GM18907 (cell line): Measurements from ENCODE around the gene CELA2B.
"Not testable (repeated sequence)": the region's sequence is repeated elsewhere in the genome, so short reads cannot be mapped to it uniquely, and the experiment has no call there.

Experiments
- ATAC-seq: cut with Tn5 transposase; IDR thresholded peaks from one replicate; pipeline ENCODE4 v1.9.1; 2021; ENCODE audit warnings: mild to moderate bottlenecking, moderate library complexity; ENCODE audit not compliant: unreplicated experiment

The CELA2B gene

GRCh38 chr1:15465674-15466073, 10.2 kb upstream of the CELA2B start:
- ATAC-seq: no peak

- ATAC-seq: not testable (repeated sequence)
Measured at GRCh38 chr1:15466955-15467625, 8.8 kb upstream of the CELA2B start.

- ATAC-seq: no peak
Measured at GRCh38 chr1:15468145-15468544, 7.8 kb upstream of the CELA2B start.

DNA sequence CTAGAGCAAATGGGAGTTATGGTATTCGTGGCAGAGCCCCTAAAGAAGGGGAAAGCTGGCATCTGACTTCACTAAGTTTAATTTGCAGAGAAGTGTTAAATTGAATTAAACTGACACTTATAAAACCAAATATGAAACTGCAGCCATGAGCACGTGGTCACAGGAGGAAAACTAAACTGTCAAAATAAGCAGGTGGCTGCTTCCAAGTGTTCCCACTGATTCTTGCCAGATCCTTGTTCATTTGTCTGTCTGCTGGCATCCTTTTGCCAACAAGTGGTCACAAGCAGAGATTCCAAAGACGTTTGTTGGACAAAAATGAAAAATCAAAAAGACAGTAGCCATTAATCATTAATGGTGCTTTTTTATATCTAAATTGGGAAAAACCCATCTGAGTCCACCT, 6.5 kb upstream of the CELA2B start:
- no peak for ATAC-seq

DNA sequence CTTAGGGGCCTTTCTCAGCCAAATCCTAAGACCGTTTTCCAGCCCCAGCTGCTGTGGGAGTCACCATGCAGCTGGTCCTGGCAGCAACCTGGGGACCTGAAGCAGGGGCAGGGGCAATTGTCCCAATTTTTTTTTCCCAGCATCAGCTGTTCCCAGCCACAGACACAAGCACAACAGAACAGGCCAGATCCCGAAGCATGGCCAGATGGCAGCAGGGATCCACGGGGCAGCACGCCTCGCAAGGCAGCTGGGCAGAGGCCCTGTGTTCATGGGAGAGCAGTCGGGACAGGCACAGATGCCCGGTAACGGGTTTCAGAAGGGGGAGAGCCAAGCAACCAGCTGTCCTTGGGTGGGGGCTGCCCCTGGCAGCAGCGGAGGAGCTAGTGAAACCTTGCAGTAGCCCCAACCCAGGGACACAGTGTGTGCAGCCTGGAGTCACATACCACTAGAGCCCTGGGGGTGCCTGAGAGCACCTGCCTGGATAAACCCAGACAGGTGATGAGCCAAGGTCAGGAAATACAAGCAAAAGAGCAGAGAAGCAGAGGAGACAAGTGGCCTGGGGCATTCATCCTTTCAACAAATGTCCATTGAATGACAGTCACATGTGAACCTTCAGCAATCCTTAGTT, 6.0 kb upstream of the CELA2B start:
- ATAC-seq: not testable (repeated sequence)

DNA sequence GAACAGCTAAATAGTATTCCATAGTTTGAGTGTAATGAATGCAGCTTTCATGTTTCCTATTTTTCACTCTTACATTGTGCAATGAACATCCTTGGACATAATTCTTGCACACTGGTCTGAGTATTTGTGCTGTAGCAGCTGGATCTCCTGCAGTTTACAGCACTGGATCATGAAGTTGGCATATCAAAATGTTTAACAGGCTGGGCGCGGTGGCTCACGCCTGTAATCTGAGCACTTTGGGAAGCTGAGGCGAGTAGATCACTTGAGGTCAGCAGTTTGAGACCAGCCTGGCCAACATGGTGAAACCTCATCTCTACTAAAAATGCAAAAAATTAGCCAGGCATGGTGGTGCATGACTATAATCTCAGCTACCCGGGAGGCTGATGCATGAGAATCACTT, 4.8 kb upstream of the CELA2B start:
- ATAC-seq: not testable (repeated sequence)

GRCh38 chr1:15471723-15472122, 4.2 kb upstream of the CELA2B start:
- not testable (repeated sequence) for ATAC-seq

DNA sequence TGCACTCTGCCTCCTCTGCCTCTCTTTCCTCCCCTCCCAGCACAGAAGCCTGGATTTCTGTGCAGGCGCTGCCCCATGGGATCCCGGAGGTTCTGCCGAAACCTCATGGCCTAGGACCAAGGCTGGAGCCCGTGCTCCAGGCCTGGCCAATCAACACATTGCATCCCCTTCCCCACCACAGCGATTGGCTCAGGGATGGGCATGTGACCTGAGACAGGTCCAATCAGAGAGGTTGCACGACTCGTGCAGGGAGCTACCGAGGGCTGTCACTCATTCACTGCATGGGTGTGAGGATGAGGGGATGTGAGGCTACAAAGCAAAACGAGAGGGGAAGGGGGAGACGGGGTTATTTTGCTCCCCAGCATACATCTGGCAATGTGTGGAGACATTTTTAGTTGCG, 3.3 kb upstream of the CELA2B start:
- ATAC-seq: no peak

- ATAC-seq: no peak
Measured at GRCh38 chr1:15476927-15477326, 1.0 kb downstream of the CELA2B start.

- no peak for ATAC-seq
Measured at GRCh38 chr1:15477646-15478212, 1.8 kb downstream of the CELA2B start.

- ATAC-seq: no peak
Measured at GRCh38 chr1:15479654-15480347, 3.9 kb downstream of the CELA2B start.

DNA sequence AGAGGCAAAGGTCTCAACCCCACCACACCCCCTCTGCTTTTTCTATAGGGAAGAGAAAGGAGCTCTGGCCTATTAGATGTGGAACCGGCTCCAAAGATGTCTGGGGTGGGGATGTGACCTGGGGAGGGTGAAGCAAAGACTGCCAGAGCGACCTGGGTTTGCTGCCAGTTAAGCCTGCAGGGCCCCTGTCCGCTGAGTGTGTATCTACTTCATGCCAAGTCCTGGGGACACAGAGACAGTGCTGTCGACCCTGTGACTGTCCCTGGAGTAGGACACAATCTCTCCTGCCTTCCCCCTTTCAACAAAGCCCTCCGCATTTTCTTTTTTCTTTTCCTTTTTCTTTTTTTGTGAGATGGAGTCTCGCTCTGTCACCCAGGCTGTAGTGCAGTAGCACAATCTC, 6.6 kb downstream of the CELA2B start:
- ATAC-seq: not testable (repeated sequence)

DNA sequence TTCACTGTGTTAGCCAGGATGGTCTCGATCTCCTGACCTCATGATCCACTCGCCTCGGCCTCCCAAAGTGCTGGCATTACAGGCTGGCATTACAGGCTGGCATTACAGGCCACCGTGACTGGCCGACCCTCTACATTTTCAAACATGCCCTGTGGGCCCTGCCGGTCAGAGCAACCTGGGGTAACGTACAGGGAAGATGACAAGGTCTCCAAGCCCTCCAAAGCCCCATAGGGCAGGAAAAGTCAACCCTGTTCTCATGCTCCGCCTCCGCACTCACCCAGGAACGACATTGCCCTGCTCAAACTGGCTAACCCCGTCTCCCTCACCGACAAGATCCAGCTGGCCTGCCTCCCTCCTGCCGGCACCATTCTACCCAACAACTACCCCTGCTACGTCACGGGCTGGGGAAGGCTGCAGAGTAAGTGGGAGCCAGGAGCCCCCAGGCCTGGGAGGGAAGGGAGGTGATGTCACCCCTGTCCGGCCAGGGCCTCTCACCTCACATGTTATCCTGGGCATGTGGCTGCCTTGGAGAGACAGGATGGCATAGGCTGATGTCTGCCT, 7.2 kb downstream of the CELA2B start:
- not testable (repeated sequence) for ATAC-seq

- no peak for ATAC-seq
Measured at GRCh38 chr1:15483971-15484370, 8.1 kb downstream of the CELA2B start.

DNA sequence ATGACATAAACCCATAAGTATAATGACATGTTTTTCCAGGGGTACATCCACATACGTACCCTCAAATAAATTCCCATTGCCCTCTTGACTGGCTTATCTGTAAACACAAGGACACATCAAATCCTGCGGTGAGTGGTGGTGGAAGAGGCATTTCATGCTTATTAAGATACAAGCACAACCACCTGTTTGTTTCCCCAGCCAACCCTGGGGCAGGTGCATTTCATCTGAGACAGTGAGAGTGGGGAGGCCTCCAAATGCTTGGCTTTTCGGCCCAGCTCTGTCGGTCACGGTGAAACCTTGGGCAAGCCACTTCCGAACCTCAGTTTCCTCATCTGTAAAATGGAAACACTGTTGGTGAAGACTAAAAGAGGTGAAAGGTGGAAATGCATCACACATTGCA, 8.5 kb downstream of the CELA2B start:
- not testable (repeated sequence) for ATAC-seq

GRCh38 chr1:15485636-15486035, 9.7 kb downstream of the CELA2B start:
- ATAC-seq: no peak

- ATAC-seq: not testable (repeated sequence)
Measured at GRCh38 chr1:15486844-15487610, 11.1 kb downstream of the CELA2B start.

- no peak for ATAC-seq
Measured at GRCh38 chr1:15488371-15488770, 12.5 kb downstream of the CELA2B start.

- no peak for ATAC-seq
Measured at GRCh38 chr1:15489052-15489736, 13.3 kb downstream of the CELA2B start.

DNA sequence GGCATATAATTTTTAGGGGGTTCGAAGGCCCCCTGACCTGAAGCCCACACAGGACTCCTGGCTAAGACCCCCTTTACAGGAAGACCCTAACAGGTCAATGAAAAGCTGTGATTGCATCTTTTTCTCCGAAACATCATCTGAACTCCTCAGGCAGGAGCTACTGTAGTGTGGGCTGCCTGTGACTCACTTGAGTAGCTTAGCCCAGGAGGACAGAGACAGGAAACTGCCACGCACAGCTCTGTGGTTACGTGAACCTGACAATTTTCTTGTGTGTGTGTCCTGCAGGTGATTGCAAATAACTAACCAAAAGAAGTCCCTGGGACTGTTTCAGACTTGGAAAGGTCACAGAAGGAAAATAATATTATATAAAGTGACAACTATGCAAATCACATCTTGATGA, 15.1 kb downstream of the CELA2B start:
- ATAC-seq: not testable (repeated sequence)
